ENCODE data around the gene SLIT3. TPM values are rescaled to one million over a fixed set of nuclear protein-coding genes. Genes with fewer than 3 reads are reported as not detected.

Gene SLIT3
- total RNA-seq, 3 donors from 2014 or later, result 30.7 to 103 (median 54.1) TPM

GRCh38 chr5:169154679-169155078, 146.3 kb downstream of the SLIT3 start:
- peaks cover 13 to 14% of the 10 kb centered on the region in 2 donors for H3K9me3 ChIP-seq
- H3K4me3 ChIP-seq, result no peak overlapping the region
- DNase-seq (ENCODE audit: low spot score in 2 of 2), result no peak
- no peaks in the 10 kb centered on the region for H3K36me3 ChIP-seq
- TF ChIP-seq POLR2A (IDR thresholded peaks at IDR 0.05), result no peak
- TF ChIP-seq CTCF (IDR thresholded peaks at IDR 0.05), result no peak
- TF ChIP-seq POLR2AphosphoS5 (IDR thresholded peaks at IDR 0.05), result no peak
- H3K4me1 ChIP-seq, result no peaks in the 10 kb centered on the region
- H3K27me3 ChIP-seq, result no peaks in the 10 kb centered on the region
- intact Hi-C loops (cut with DNase I; ENCODE audit: low total_unique reads), result no loop called here
- H3K27ac ChIP-seq, result peak overlapping the region in 1 of 2 donors; percentile 32

GRCh38 chr5:169153405-169153804, 147.5 kb downstream of the SLIT3 start:
- Histone ChIP-seq H3K4me1 (no peaks in the 10 kb centered on the region), H3K36me3 (no peaks in the 10 kb centered on the region), H3K27me3 (no peaks in the 10 kb centered on the region), H3K4me3 (no peak overlapping the region), H3K27ac (peak overlapping the region in 1 of 2 donors; percentile 25), H3K9me3 (peaks cover 3 to 6% of the 10 kb centered on the region in 2 donors)
- intact Hi-C loops (cut with DNase I; ENCODE audit: low total_unique reads), result no loop called here
- TF ChIP-seq POLR2AphosphoS5 (IDR thresholded peaks at IDR 0.05), result peak in 1 of 3 donors; percentile 65
- no peak for TF ChIP-seq POLR2A (IDR thresholded peaks at IDR 0.05)
- DNase-seq (ENCODE audit: low spot score in 2 of 2), result no peak

GRCh38 chr5:169152946-169153345, 148.0 kb downstream of the SLIT3 start:
- H3K36me3 ChIP-seq, result no peaks in the 10 kb centered on the region
- TF ChIP-seq POLR2A (IDR thresholded peaks at IDR 0.05) (no peak), POLR2AphosphoS5 (IDR thresholded peaks at IDR 0.05) (no peak), CTCF (IDR thresholded peaks at IDR 0.05) (no peak)
- peaks cover under 1 to 1% of the 10 kb centered on the region in 2 donors for H3K9me3 ChIP-seq
- intact Hi-C loops (cut with DNase I; ENCODE audit: low total_unique reads), result no loop called here
- no peaks in the 10 kb centered on the region for H3K27me3 ChIP-seq
- no peak overlapping the region for H3K4me3 ChIP-seq
- H3K27ac ChIP-seq, result peak overlapping the region in 1 of 2 donors; percentile 19
- no peak for DNase-seq (ENCODE audit: low spot score in 2 of 2)
- H3K4me1 ChIP-seq, result no peaks in the 10 kb centered on the region

GRCh38 chr5:169152453-169152852, 148.5 kb downstream of the SLIT3 start:
- Histone ChIP-seq H3K36me3 (no peaks in the 10 kb centered on the region), H3K9me3 (no peaks in the 10 kb centered on the region), H3K4me3 (no peak overlapping the region), H3K4me1 (no peaks in the 10 kb centered on the region), H3K27ac (peak overlapping the region in 1 of 2 donors; percentile 19), H3K27me3 (no peaks in the 10 kb centered on the region)
- intact Hi-C loops (cut with DNase I; ENCODE audit: low total_unique reads), result no loop called here
- no peak for TF ChIP-seq CTCF (IDR thresholded peaks at IDR 0.05)
- DNase-seq (ENCODE audit: low spot score in 2 of 2), result no peak

- peak overlapping the region in 1 of 2 donors; percentile 7 for H3K27ac ChIP-seq
- no peak for TF ChIP-seq POLR2AphosphoS5 (IDR thresholded peaks at IDR 0.05)
- TF ChIP-seq CTCF (IDR thresholded peaks at IDR 0.05), result no peak
- no peak for TF ChIP-seq POLR2A (IDR thresholded peaks at IDR 0.05)
- no peaks in the 10 kb centered on the region for H3K36me3 ChIP-seq
- DNase-seq (ENCODE audit: low spot score in 2 of 2), result no peak
- no peaks in the 10 kb centered on the region for H3K4me1 ChIP-seq
- no peak overlapping the region for H3K4me3 ChIP-seq
- no peaks in the 10 kb centered on the region for H3K9me3 ChIP-seq
- intact Hi-C loops (cut with DNase I; ENCODE audit: low total_unique reads), result no loop called here
- no peaks in the 10 kb centered on the region for H3K27me3 ChIP-seq
These were observed 149.7 kb downstream of the SLIT3 start for GRCh38 chr5:169151051-169151805.

All from breast epithelium (tissue), 4 donors.